ENCODE data around the gene GABRA4.

DNA sequence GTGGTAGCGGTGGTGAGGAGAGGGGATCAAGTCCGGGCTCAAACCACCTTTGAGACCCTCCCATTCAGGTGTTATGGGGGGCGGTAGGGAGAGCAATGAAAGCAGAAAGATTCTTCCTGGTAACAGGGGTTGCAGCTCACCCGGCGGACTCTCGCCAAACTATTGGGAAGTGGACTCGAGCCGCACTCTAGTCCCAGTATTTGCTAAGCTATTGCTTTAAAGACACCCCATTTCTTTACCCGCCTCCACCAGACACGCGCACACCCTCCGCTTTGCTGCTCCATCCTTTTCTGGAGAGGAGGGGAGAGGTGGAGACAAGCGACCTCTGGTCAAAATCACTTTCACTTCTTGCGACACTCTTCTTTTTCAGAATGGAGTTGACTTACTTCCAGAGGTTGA is 625 bp upstream of the GABRA4 start:
- TF ChIP-seq EZH2 (IDR thresholded peaks at IDR 0.05; ENCODE audit: borderline replicate concordance, insufficient read depth, low read depth, low read length, poor library complexity, severe bottlenecking) (no peak), CTCF (IDR thresholded peaks at IDR 0.05) (no peak)
